ENCODE measurements around the gene CYP4V2.

Gene CYP4V2

DNA sequence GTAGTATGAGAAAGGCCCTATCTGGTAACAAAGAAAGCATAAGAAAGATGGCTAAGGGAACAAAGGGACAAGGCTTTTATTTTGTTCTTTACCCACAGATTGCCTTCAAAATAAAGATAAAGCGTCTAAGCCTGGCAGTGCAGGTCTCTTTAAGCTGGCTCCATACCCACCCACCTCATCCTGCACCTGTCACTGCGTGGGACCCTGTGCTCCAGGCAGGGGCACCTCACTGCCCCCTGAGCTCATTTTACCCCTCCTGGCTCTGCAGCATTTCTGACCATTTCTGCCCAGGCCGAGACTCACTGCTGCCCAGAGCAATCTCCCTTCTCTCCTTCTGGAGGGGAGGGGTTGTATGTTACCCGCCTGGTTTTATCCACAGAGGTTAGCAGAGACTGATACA is 1.7 kb upstream of the CYP4V2 start:
- DNase-seq = no peak

DNA sequence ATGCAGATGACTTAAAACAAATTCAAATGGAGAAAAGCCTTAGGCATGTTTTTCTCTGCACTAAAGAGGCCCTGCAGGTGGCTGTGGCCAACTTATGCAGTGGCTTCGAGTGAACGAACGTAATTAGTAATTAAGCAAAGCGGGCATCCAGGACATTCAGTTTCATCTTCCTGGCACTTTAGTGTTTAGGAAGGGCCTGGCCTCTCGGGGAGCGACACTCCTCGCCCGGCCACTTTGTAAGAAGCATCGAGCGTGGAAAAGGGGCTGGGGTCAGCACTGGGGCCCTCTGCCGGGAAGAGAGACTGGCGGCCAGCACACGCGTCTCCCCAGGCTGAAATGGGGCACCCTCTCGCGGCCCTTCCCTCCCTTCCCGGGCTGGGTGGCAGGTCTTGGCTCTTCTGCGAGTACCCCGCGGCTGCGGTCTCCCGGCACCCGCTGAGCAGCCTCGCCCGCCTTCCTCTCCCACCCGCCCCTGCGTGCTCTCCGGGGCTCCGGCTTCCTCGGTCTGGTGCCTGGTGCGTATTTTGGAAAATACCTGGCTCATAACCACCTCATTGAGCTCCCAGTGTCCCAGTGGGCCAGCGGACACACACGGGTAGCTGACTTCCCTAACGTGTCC is 677 bp upstream of the CYP4V2 start:
- DNase-seq = peak; percentile 36

DNA sequence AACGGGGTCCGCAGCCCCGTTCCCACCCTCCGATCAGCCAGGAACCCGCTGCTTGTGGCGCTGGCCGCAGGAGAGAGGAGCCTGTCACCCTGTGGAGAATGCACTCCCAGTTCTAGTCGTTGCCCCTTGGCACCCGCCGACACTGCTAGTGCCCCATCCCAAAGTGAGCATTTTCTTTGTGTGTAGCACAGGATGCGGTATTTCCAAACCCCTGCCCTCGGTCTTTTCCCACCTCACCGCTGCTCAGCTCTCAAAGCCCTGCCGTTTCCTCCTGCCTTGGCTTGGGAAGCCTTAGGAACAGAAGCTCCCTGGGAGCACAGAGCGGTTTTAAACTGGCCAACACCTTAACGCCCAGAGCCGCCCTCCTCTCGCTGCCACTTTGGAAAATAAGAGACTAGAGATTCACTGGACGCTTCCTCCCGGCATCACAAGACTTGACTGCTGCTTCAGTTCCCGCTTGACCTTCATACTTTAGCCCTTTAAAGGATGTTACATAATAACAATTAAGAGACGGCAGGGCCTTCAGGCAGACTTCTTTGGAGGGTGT is 772 bp downstream of the CYP4V2 start:
- peak; percentile 21 for DNase-seq

DNA sequence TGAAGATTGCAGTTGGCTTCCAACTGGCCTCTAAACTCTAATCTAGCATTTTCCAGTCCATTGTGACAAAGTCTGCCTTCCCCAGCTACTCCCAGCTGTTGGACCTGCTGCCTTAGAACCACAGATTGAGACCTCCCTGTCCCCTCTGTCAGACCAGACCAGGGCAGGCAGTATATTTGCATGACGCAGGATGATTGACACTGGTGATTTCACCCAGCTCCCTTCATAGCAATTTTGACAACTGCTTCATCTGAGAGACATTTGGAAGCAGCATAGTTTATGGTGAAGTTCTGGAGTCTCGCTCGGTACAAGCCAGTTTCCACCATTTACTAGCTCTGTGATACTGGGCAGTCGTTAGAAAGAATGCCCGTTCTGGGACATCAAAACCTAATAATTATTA is 2.5 kb downstream of the CYP4V2 start:
- DNase-seq = no peak

DNA sequence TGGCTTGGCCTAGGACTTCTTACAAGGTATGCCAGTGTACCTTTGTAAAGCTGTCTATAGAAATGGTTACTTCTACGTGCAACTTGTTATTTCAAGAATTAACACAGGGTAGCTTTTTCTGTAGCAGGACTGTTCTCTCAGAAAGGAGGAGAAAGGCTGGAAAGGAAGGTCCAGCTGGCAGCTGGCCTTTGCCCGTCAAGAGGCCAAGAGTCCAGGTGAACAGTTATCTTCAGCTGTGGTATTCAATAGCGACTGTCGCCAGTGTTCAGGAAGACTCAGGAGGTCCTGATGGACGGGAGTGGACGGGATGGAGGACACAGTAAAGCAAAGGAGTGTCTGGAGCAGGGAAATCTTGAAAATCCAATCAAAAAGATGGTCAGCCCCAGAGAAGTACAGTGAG is 4.7 kb downstream of the CYP4V2 start:
- no peak for DNase-seq

DNA sequence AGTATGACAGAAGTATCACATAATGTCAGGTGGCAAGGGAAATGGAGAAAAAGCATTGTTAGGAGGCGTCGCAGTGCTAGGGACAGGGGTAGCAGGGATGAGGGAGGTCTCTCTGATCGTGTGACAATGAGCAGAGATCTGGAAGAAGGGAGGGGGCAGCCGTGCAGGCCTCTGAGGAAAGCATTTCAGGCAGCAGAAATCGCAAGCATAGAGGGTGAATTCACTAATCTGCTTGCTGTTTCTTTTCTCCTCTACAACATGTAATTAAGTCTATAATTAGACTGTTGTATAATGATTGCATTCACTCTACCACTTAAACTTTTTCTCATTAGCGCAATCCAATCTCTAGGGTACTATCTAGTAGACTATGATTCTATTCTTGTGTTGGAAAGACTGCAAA is 9.1 kb downstream of the CYP4V2 start:
- DNase-seq = no peak

DNA sequence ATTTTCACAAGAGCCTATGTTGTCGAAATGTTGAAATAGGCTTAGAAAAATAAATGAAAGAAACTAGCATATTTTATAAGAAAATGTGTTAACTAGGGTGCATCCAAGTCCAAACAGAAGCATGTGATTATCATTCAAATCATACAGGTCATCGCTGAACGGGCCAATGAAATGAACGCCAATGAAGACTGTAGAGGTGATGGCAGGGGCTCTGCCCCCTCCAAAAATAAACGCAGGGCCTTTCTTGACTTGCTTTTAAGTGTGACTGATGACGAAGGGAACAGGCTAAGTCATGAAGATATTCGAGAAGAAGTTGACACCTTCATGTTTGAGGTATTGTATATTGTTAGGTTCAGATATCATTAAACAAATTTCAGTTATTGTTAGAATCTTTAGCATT is 9.6 kb downstream of the CYP4V2 start:
- no peak for DNase-seq

DNA sequence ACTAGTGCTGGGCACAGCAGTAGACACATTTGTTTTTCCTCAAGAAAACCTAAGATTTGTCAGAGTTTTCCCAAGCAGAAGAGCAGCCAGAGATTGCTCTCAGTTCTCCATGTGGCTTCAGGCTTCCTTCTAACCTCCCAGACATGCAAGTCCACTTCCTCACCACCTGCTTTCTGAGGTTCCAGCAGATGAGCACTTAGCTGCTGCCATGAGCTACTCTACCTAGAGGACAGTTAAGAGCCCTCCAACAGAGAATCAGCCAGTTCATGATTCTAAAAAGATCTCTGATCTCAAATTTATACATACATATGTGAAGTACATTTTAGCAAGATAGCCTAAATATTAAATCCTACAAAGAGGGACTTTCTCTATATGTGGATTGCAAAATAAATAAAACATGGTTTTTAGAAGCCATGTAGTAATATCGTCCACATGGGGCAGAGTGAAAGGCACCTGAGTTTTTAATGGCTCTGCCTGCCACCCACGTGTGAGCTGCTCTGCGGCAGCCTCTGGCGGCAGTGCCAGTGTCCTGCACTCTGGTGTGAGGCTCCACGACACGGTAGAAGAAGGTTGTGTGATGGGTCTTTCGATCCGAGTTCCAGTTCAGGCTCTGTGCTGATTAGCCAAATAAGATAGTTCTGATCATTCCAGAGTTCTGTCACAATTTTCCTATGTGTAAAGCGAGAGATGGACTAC is 10.3 kb downstream of the CYP4V2 start:
- DNase-seq = peak; percentile 59

DNA sequence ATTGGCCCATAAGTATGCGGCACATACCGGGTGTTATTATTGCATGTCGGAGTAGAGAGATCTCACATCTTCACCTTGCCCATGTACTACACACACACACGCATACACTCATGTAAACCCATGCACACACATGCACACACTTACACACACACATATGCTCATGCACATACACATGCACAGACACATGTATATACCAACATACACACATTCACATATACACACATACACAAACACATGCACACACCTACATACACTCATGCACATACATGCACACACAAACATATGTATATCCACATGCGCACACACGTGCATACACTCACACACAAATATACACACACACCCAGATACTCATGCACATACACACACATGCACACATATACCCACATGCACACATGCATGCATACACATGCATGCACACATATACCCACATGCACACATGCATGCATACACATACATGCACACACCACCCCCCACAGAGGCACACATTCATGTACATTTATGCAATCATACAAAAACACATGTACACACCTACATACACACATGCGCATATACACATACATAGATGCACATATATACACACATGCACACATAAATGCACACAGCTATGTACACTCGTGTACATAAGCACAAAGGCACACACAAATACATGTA is 11.2 kb downstream of the CYP4V2 start:
- DNase-seq = no peak

DNA sequence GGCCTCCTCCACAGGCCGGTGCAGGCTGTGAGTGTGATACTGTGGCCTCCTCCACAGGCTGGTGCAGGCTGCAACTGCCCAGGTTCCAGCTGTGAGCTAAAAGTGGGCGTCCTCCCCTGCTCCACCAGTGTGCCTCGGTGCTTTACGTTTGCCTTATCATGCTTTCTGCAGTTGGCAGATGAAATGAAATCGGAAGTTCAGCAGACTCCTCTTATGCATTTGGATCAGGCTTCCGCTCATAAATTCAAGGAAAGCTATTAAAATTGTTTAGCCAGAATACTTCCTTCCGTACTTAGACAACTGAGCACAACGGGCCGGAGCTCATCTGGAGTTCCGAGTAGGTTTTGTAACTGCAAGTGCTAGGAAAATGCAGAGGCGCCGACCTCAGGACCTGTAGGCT is 12.0 kb downstream of the CYP4V2 start:
- no peak for DNase-seq

DNA sequence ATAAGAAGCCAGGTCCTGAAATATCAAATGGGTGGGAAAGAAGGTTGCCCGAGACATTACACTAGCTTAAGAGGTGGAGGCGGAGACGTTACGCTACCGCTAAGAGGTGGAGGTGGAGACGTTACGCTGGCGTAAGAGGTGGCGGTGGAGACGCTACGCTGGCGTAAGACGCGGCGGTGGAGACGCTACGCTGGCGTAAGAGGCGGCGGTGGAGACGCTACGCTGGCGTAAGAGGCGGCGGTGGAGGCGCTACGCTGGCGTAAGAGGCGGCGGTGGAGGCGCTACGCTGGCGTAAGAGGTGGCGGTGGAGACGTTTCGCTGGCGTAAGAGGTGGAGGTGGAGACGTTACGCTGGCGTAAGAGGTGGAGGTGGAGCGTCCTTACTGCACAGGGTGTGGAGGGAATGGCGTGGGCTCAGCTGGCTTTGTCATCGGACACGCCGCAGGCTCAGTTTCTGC is 12.8 kb downstream of the CYP4V2 start:
- no peak for DNase-seq

DNA sequence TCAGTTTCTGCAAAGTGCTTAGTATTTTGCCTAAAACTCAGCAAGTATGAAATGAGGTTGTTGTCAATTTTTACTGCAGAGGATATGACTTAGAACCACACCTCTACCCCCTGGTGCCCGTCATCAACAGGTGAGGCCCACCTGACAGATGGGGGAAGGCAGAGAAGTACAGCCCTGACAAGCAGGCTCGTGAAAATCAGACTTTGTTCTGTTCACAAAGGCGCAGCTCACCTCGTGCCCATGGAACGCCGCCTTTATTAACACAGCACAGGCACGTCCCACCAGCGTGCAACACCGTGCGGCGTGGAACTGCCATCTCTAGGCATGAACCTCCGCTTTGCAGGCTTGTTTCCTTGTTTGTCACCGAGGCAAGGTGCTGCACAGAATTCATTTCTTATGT is 13.3 kb downstream of the CYP4V2 start:
- no peak for DNase-seq

DNA sequence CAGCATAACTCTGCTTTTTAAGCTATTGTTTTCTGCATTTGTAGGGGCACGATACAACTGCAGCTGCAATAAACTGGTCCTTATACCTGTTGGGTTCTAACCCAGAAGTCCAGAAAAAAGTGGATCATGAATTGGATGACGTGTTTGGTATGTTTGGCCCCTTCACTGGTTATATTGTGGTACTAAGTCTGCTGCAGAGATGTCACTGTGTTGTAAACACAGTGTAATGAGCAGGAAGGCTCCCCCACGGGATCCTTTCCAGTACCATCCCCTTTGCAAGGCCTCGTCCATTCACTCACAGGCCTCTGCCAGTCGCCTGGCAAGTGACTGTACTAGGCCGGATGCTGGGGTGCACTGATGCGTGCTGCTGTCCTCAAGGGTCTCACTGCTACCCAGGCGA is 13.8 kb downstream of the CYP4V2 start:
- no peak for DNase-seq

DNA sequence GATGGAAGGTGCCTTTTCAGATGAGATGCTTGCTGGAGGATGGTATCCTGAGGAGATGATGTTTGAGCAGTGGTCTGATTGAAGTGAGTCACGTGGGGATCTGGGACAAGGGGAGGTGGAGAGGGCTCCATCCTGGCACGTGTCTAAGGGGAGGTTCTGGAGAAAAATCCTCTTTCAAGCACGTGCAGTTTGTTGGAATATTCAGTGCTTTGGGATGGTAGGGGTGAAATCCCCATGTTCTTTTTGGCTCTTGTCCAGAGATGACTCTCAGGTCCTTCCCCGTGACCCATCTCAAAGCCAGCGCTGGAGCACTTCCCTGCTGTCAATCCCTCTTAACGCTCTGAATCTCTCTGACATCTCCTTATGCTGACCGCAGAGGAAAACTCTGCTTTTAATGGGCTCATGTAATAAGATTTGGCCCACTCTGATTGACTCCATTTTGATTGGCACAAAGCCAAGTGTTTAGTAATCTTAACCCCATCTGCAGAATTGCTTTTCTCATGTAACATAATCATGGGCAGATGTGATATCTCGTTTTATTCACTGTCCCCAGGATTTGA is 25.2 kb downstream of the CYP4V2 start:
- no peak for DNase-seq

DNA sequence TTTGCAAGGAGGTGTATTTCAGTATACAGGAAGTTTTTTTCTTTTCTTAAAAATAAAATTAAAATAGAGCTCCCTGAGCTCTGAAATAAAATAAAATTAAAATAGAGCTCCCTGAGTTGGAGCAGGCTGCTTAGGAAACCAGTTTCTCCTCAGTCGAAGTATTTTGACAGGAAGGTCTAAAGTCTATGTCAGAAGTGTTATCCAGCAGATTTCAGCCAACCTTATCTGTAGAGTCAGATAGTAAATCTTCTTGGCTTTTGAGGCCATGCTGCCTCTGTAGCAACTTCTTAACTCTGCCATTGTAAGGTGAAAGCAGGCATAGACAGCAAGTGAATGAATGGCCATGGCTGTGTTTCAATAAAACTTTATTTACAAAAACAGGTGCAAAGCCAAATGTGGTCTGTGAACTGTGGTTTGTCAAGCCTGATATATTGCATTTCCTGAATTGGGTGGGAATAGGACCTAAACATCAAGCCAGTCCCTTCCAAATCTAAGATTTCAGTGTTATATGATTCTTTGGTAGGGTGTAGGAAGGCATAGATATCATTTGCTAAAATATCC is 26.4 kb downstream of the CYP4V2 start:
- DNase-seq = no peak

DNA sequence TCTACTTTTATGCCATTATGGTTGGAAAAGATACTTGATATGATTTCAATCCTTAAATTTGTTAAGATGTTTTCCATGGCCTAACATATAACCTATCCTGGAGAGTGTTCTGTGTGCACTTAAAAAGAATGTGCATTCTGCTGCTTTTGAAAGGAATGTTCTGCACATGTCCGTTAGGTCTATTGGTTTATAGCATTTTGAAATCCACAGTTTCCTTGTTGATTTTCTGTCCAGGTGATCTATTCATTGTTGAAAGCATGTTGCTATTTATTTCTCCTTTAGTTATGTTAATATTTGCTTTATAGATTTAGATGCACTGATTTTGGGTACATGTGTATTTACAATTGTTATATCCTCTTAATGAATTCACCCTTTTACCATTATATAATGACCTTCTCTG is 30.3 kb downstream of the CYP4V2 start:
- DNase-seq = no peak

DNA sequence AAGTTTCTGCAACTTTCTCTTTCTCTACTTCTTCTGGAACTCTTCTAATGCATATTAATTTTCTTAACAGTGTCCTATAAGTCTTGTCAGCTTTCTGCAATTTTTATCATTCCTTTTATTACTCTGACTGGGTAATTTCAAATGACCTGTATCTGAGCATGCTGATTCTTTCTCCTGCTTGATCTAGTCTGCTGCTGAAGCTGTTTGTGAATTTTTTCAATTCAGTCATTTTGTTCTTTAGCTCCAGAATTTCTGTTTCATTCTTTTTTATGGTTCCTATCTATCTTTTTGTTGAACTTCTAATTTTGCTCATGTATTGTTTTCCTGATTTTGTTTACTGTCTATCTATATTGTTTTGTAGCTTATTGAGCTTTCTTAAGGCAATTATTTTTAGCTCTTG is 34.5 kb downstream of the CYP4V2 start:
- DNase-seq = no peak

DNA sequence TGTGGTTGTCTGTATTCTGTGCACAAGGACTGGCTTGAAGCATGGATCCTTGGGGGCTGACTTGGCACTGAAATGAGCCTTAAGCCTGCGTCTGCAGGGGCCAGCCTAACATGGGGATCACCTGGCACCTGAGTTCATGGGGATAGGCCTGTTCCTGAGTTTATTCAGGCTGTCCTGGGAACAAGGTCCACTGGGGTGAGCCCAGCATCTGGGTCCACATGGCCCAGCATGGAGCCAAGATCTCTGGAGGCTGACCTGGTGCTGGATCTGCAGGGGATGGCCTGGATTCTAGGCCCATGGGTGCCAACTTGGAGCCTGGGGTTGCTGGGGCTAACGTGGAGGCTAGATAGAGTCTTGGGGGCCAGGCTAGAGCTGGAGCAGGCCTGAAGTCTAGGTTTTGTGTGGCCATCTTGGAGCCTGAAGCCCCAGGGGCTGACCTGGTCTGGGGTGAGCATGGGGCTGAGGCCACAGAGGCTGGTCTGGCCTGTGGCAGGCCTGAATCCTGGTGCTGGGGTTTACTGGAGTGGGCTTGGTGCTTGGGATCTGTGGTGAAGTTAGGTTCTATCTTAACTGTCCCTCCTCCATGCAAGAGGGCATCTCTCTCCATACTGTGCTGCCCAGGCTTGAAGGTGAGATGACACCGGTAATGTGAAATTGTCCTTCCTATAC is 35.3 kb downstream of the CYP4V2 start:
- no peak for DNase-seq

DNA sequence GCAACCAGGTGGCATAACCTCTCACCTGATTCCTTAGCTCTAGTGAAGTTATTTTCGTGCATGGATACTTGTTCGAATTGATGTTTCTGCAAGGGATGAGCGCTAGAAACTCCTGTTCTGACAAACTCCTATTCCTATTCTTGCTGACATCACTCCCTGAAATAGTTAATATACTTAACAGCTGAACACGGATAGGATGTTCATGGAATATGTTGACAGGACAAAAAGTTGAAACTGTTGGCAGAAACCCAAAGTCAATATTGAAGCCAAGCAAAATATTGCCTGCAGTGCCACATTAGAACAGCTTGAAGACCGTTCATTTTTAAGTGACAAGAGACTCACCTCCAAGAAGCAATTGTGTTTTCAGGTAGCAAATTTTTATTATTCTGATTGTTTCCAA is 35.9 kb downstream of the CYP4V2 start, which contains the start of gene KLKB1:
Gene KLKB1, plus strand, starts transcription at position 287 of the 400 bp plus-strand sequence. CDS start 689 bp downstream, outside the sequence.
- no peak for DNase-seq

DNA sequence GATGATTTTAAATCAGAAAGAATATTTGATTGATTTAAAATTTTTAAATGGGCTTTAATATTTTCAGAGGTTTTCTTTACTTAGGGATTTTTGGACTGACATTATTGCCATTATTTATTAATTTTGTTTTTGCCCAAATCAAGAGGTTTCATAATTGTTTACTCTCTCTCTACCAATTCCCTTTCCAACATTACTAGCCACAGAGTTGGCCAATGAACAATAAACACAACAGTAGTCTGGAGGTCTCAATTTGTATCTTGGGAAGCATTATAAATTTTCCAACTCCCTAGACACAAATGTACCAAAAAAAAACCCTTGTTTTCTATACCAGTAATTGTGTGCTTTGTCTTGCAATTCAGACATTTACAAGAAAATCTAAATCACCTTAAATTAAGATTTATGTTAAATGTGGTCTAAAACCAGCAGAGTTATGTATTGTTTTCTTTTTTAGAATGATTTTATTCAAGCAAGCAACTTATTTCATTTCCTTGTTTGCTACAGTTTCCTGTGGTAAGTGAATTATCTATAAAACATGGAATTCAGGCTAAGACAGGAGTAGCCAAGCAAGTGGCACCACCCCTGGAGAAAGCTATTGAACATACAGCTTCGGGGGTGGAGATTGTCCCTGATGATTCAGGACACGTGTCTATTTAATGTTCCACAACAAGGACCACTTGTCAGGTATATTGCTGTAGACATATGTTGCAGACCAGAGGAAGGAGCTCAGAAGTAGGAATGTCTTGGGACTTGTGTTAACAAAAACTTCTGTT is 36.6 kb downstream of the CYP4V2 start:
- DNase-seq = no peak

DNA sequence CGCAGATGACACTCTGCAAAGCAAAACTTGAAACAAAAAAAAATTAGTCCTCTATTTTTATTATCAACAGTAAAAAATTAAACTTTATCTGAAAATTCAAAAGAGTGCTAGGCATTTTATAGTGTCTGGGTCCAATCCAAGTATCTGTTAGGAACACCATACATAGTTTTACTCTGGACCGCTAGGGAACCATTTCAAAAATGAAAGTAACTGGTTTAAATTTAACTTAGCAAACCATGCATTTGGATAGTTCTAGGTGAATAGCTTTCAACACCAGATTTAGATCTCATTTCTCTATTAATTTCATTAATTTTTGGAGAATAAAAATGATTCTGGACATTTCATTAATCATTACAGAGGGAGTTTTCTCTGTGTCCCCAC is 37.1 kb downstream of the CYP4V2 start:
- DNase-seq = no peak

DNA sequence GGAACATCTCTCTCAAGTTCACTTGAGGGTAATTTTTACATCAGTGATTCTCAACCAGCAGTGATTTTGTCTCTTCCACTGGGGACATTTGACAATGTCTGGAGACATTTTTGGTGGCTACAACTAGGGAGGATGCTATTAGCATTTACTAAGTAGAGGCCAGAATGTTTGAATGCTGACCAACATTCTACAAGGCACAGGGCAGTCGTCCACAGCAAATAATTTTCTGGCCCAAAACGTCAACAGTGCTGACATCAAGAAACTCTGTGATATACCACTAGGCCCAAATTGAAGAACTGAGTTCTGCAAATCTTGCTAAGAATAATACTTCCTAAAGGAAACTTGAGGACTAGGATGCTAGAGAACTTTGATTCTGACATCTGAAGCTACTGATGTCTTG is 43.0 kb downstream of the CYP4V2 start:
- no peak for DNase-seq
